Common myeloid progenitor, CD34-positive (primary cell): ENCODE results near the gene SNX7.

Experiments used
- CTCF ChIA-PET: fragments of 350-600 bp; sonication (Branson Sonifier 250); formaldehyde crosslinking; loops from one replicate; lab custom pipeline; 2021; ENCODE audit warnings: antibody characterized with exemption; lab: Charles Lee
- POLR2A ChIA-PET: fragments of 350-600 bp; sonication (Branson Sonifier 250); formaldehyde crosslinking; loops from one replicate; lab custom pipeline; 2021; ENCODE audit warnings: antibody characterized with exemption; lab: Charles Lee
- DNase-seq, 3 donors: peaks; one replicate each; pipeline versions ENCODE4 v3.0.0 to v3.0.0-alpha.2; 2013
- H3K27ac ChIP-seq, 2 experiments: 1 replicate in 1 of 2; 2 replicates in 1 of 2; pipeline ENCODE4 v1.7.0; 2013; ENCODE audit warnings: inconsistent platforms in 2 of 2, low read length in 2 of 2, mild to moderate bottlenecking in 2 of 2, low read depth in 1 of 2, moderate library complexity in 1 of 2; ENCODE audit not compliant: severe bottlenecking in 2 of 2, insufficient read depth in 1 of 2, poor library complexity in 1 of 2
- H3K27me3 ChIP-seq, 5 experiments: replicated peaks in 2 of 5; 1 replicate in 3 of 5; 2 replicates in 2 of 5; pipeline versions ENCODE4 v1.6.1 to v1.7.0; 2013; ENCODE audit warnings: low read length in 4 of 5, mild to moderate bottlenecking in 2 of 5, moderate library complexity in 2 of 5, inconsistent platforms in 1 of 5; ENCODE audit not compliant: insufficient read depth in 5 of 5, control insufficient read depth in 4 of 5
- H3K36me3 ChIP-seq, 4 experiments: 1 replicate in 2 of 4; 2 replicates in 2 of 4; pipeline versions ENCODE4 v1.6.1 to v1.7.0; 2013; ENCODE audit warnings: low read length in 3 of 4, control low read depth in 1 of 4, mild to moderate bottlenecking in 1 of 4; ENCODE audit not compliant: control insufficient read depth in 4 of 4, insufficient read depth in 4 of 4
- H3K4me1 ChIP-seq, 4 experiments: 1 replicate in 3 of 4; 2 replicates in 1 of 4; pipeline versions ENCODE4 v1.6.1 to v1.7.1; 2013; ENCODE audit warnings: low read length in 3 of 4, mild to moderate bottlenecking in 3 of 4, control low read depth in 1 of 4, inconsistent platforms in 1 of 4, moderate library complexity in 1 of 4; ENCODE audit not compliant: control insufficient read depth in 4 of 4, insufficient read depth in 4 of 4; ENCODE audit errors: control extremely low read depth in 1 of 4
- H3K4me3 ChIP-seq, 7 experiments: 1 replicate in 4 of 7; 2 replicates in 3 of 7; pipeline versions ENCODE4 v1.5.1 to v1.7.0; 2013; ENCODE audit warnings: mild to moderate bottlenecking in 7 of 7, low read length in 6 of 7, moderate library complexity in 6 of 7, inconsistent platforms in 2 of 7, low read depth in 2 of 7, control low read depth in 1 of 7; ENCODE audit not compliant: insufficient read depth in 4 of 7, control insufficient read depth in 1 of 7; ENCODE audit errors: extremely low read depth in 1 of 7
- H3K9me3 ChIP-seq, 5 experiments: 1 replicate in 4 of 5; 2 replicates in 1 of 5; pipeline versions ENCODE4 v1.6.1 to v1.7.1; 2013; ENCODE audit warnings: low read length in 4 of 5, mild to moderate bottlenecking in 2 of 5, inconsistent platforms in 1 of 5, low read depth in 1 of 5, moderate library complexity in 1 of 5; ENCODE audit not compliant: control insufficient read depth in 4 of 5, insufficient read depth in 2 of 5; ENCODE audit errors: control extremely low read depth in 1 of 5
- WGBS: methylation state at CpG from one replicate; pipeline ENCODE4 v1.1.5; 2013; ENCODE audit not compliant: insufficient coverage; 5-methylcytosine and 5-hydroxymethylcytosine counted together

SNX7 gene

GRCh38 chr1:98705591-98705990 is 44.1 kb downstream of the SNX7 start:
- H3K4me3 ChIP-seq: no peak overlapping the region
- DNase-seq: no peak
- no peaks in the 10 kb centered on the region for H3K4me1 ChIP-seq
- no peaks in the 10 kb centered on the region for H3K36me3 ChIP-seq
- no peak overlapping the region for H3K27ac ChIP-seq
- ChIA-PET CTCF (no interaction called here), POLR2A (no interaction called here)
- no peaks in the 10 kb centered on the region for H3K27me3 ChIP-seq
- WGBS: 100% methylated on average over 2 of the region's 2 CpGs
- H3K9me3 ChIP-seq: no peaks in the 10 kb centered on the region

- DNase-seq: no peak
- no peak overlapping the region for H3K27ac ChIP-seq
- ChIA-PET CTCF (interaction anchor here (1.1 kb wide), 1 partner anchor 10 kb away, joined by 3 read pairs; no protein-coding TSS in a partner anchor), POLR2A (no interaction called here)
- 92% methylated on average over 3 of the region's 4 CpGs for WGBS
- no peaks in the 10 kb centered on the region for H3K36me3 ChIP-seq
- no peaks in the 10 kb centered on the region for H3K9me3 ChIP-seq
- H3K27me3 ChIP-seq: no peaks in the 10 kb centered on the region
- no peaks in the 10 kb centered on the region for H3K4me1 ChIP-seq
- no peak overlapping the region for H3K4me3 ChIP-seq
Observed at GRCh38 chr1:98706173-98706843, 44.8 kb downstream of the SNX7 start.

DNA sequence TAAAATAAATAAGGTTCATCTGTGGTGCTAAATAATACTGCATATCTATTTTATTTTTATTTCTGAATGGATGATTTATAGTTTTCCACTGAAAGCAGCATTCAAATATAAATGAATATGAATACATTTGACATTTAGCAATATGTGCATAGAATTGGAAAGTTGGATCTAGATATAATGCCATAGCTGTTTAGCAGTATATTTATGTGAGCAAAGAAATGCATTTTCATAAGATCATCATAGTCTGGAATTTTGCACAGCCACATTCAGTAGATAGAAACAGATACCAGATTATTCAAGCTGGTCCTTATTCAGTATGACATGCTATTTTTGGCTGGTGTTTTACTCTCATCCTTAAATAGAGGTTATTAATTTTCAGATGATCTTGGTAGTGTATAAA is 46.0 kb downstream of the SNX7 start:
- no peaks in the 10 kb centered on the region for H3K4me1 ChIP-seq
- ChIA-PET CTCF (no interaction called here), POLR2A (interaction anchor here (0.6 kb wide), 1 partner anchor 1735 kb away, joined by 6 read pairs; no protein-coding TSS in a partner anchor)
- H3K27me3 ChIP-seq: no peaks in the 10 kb centered on the region
- no peaks in the 10 kb centered on the region for H3K36me3 ChIP-seq
- H3K27ac ChIP-seq: no peak overlapping the region
- DNase-seq: no peak
- no peaks in the 10 kb centered on the region for H3K9me3 ChIP-seq
- no peak overlapping the region for H3K4me3 ChIP-seq

- no peaks in the 10 kb centered on the region for H3K27me3 ChIP-seq
- H3K4me3 ChIP-seq: no peak overlapping the region
- H3K27ac ChIP-seq: no peak overlapping the region
- WGBS: 100% methylated on average over 2 of the region's 3 CpGs
- H3K36me3 ChIP-seq: no peaks in the 10 kb centered on the region
- ChIA-PET CTCF (no interaction called here), POLR2A (no interaction called here)
- no peaks in the 10 kb centered on the region for H3K4me1 ChIP-seq
- no peak for DNase-seq
- H3K9me3 ChIP-seq: no peaks in the 10 kb centered on the region
Observed at GRCh38 chr1:98709906-98710305, 48.4 kb downstream of the SNX7 start.

GRCh38 chr1:98723574-98723973 is 62.1 kb downstream of the SNX7 start:
- Histone ChIP-seq H3K9me3 (peaks cover 0 to 3% (median 0%) of the 10 kb centered on the region in 5 experiments), H3K36me3 (no peaks in the 10 kb centered on the region), H3K27me3 (no peaks in the 10 kb centered on the region), H3K4me3 (no peak overlapping the region), H3K4me1 (no peaks in the 10 kb centered on the region), H3K27ac (no peak overlapping the region)
- ChIA-PET POLR2A (no interaction called here), CTCF (no interaction called here)
- 95% methylated on average over 3 of the region's 8 CpGs for WGBS
- no peak for DNase-seq

DNA sequence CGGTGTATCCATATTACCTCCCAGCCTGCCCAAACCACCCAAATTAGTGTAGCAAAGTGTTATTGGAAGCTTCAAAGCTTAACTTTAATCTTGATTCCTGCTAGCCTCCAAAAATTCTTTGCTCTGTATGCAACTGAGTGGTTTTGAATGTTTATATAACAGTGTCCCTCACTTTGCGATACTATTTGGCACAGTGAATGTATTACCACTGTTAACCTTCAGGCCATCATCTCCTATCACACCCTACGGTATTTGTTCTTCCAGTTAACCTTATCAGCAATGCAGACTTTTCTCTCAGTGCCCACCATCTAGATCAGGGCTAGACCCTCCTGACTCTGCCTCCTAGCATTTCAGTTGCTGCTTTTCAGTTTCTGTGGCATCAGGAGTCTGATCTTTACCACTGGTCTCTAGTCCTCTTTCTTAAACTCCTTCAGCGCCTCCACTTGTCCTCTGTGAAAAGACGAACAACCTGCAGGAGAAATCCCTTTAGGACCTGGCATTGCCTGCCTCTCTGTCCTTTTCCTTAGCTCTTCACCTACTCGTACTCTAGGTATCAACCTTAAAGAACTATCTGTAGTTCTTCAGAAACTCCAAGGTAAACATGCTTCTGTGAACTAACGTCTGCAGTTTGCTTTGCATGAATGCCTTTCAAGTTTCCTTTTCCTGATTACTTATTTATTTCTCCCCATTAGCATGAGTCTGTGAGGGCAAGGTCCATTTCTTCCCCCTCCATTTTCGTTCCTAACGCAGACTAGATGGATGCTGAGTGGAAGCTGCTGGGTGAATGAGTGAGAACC is 71.7 kb downstream of the SNX7 start:
- WGBS: 98% methylated on average over 8 of the region's 9 CpGs
- H3K36me3 ChIP-seq: no peaks in the 10 kb centered on the region
- no peaks in the 10 kb centered on the region for H3K27me3 ChIP-seq
- no peaks in the 10 kb centered on the region for H3K4me1 ChIP-seq
- no peak for DNase-seq
- H3K4me3 ChIP-seq: no peak overlapping the region
- H3K9me3 ChIP-seq: peaks cover 0 to 3% (median 0%) of the 10 kb centered on the region in 5 experiments
- CTCF ChIA-PET: no interaction called here
- H3K27ac ChIP-seq: no peak overlapping the region
- POLR2A ChIA-PET: no interaction called here

DNA sequence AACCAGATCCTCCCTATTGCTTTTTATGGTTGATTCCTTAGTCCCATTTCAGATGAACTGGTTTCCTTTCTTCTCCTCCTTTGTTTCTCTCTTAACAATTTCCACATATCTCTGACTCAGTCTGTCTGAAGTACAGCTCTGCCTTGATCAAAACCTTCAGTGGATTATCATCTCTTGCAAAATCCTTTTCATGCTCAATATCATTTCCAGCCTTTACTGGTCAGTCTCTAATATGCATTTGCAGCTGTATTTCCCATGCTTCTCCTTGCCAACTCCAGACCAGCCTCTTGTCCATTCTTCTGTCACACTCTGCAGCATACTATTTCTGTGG is 72.2 kb downstream of the SNX7 start:
- Histone ChIP-seq H3K27ac (no peak overlapping the region), H3K27me3 (no peaks in the 10 kb centered on the region), H3K4me3 (no peak overlapping the region), H3K4me1 (no peaks in the 10 kb centered on the region), H3K36me3 (no peaks in the 10 kb centered on the region), H3K9me3 (no peaks in the 10 kb centered on the region)
- ChIA-PET POLR2A (no interaction called here), CTCF (no interaction called here)
- no peak for DNase-seq
